GM12878 (cell line): Measurements from ENCODE around the gene SNAI1. TPM values are rescaled to one million over a fixed set of nuclear protein-coding genes. Genes with fewer than 3 reads are reported as not detected.
"Not testable (repeated sequence)": the region's sequence is repeated elsewhere in the genome, so short reads cannot be mapped to it uniquely, and the experiment has no call there.

Experiments used
- ATAC-seq: fragments of 200-7000 bp; cut with Tn5 transposase; 3 replicates; pipeline ENCODE4 v1.9.1; 2020; ENCODE audit warnings: mild to moderate bottlenecking, moderate library complexity
- BruUV-seq: library from RNA; stranded (reverse); fragments of 400-500 nt; replicated peaks from 2 replicates; lab custom pipeline; 2021; lab: Mats Ljungman, UMichigan
- CTCF ChIA-PET: fragments of 300-600 bp; sonication (Branson Sonifier 250); formaldehyde crosslinking; extraction: SDS; loops from one replicate; lab custom pipeline; 2021; ENCODE audit warnings: inconsistent platforms; lab: Yijun Ruan, JAX
- POLR2A ChIA-PET: fragments of 350-600 bp; formaldehyde crosslinking; extraction: SDS; loops from one replicate; lab custom pipeline; 2021; ENCODE audit warnings: inconsistent platforms; lab: Charles Lee
- RAD21 ChIA-PET: fragments of 300-600 bp; sonication (Branson Sonifier 250); formaldehyde crosslinking; loops from one replicate; lab custom pipeline; 2023; ENCODE audit warnings: antibody characterized with exemption; ENCODE audit not compliant: unreplicated experiment; lab: Charles Lee
- SMC1A ChIA-PET: fragments of 300-600 bp; sonication (Branson Sonifier 250); formaldehyde crosslinking; loops from one replicate; lab custom pipeline; 2023; ENCODE audit not compliant: unreplicated experiment, uncharacterized antibody; lab: Charles Lee
- DNase-seq: peaks from one replicate; pipeline ENCODE4 v3.0.0-alpha.2; 2011; ENCODE audit warnings: low read depth, low spot score
- FAIRE-seq: peaks from 3 replicates; lab custom pipeline; 2011; peaks lifted over from hg19 to GRCh38; lab: Jason Lieb, UNC
- H2AFZ ChIP-seq: 2 replicates; pipeline ENCODE4 v1.6.0; 2011; ENCODE audit warnings: low read depth, low read length, control low read depth; ENCODE audit not compliant: control insufficient read depth
- H3K27ac ChIP-seq: 2 replicates; pipeline ENCODE4 v1.5.1; 2011; ENCODE audit warnings: control low read depth; ENCODE audit not compliant: control insufficient read depth, insufficient read depth
- H3K27me3 ChIP-seq, 2 experiments: replicated peaks in 1 of 2; 2 replicates each; pipeline versions ENCODE4 v1.6.0 to v1.6.1; 2011; ENCODE audit warnings: low read length in 1 of 2; ENCODE audit not compliant: control insufficient read depth in 2 of 2, insufficient read depth in 2 of 2
- H3K36me3 ChIP-seq, 2 experiments: 2 replicates each; pipeline ENCODE4 v1.5.1; 2011; ENCODE audit warnings: low read length in 1 of 2; ENCODE audit not compliant: control insufficient read depth in 2 of 2, insufficient read depth in 2 of 2
- H3K4me1 ChIP-seq: 2 replicates; pipeline ENCODE4 v1.6.1; 2011; ENCODE audit warnings: mild to moderate bottlenecking, low read length, moderate library complexity, mixed read lengths; ENCODE audit not compliant: control insufficient read depth, insufficient read depth
- H3K4me2 ChIP-seq: 2 replicates; pipeline ENCODE4 v1.6.0; 2011; ENCODE audit warnings: control low read depth; ENCODE audit not compliant: control insufficient read depth, insufficient read depth
- H3K4me3 ChIP-seq: fragments of 200-600 bp; sonication (generic); 2 replicates; pipeline ENCODE4 v1.5.1; 2016
- H3K79me2 ChIP-seq: 2 replicates; pipeline ENCODE4 v1.6.0; 2011; ENCODE audit warnings: low read length; ENCODE audit not compliant: control insufficient read depth, insufficient read depth
- H3K9ac ChIP-seq: 2 replicates; pipeline ENCODE4 v1.8.0; 2011; ENCODE audit warnings: low read length, control low read depth, mixed read lengths; ENCODE audit not compliant: control insufficient read depth, insufficient read depth
- H3K9me3 ChIP-seq: replicated peaks from 3 replicates; pipeline ENCODE4 v1.5.1; 2011; ENCODE audit warnings: mild to moderate bottlenecking, low read length; ENCODE audit not compliant: control insufficient read depth, insufficient read depth
- H4K20me1 ChIP-seq: 2 replicates; pipeline ENCODE4 v1.6.0; 2011; ENCODE audit not compliant: control insufficient read depth, insufficient read depth
- NKRF ChIP-seq: fragments of 450-650 bp; conservative IDR thresholded peaks from 2 replicates; pipeline ENCODE4 v1.6.1; 2017; ENCODE audit warnings: mild to moderate bottlenecking, moderate library complexity
- WGBS: methylation state at CpG from one replicate; pipeline ENCODE4 v1.1.6; 2016; ENCODE audit warnings: low lambda C conversion rate; ENCODE audit not compliant: insufficient replicate concordance, insufficient coverage; ENCODE audit errors: missing lambda C conversion rate; 5-methylcytosine and 5-hydroxymethylcytosine counted together
- in situ Hi-C: fragments of 300-500 bp; cut with MboI; formaldehyde crosslinking; loops from 9 replicates; pipeline ENCODE4 v1.14.3; 2018; ENCODE audit warnings: mixed read lengths
- intact Hi-C: fragments of 100-400 bp; cut with micrococcal nuclease; formaldehyde crosslinking; loops from one replicate; pipeline ENCODE4 v1.14.2; 2022; ENCODE audit not compliant: unreplicated experiment
- polyA plus RNA-seq, 11 experiments: library from polyadenylated mRNA; depleted of rRNA in 4 of 11; unstranded in 6 of 11; stranded (reverse) in 5 of 11; fragments of >200 nt; fragmentation: Nextera tagmentation in 4 of 11; fragmentation: Illumina TruSeq in 1 of 11; extraction: Ambion mirVana in 4 of 11; extraction: Trizol in 1 of 11; gene quantifications; 1 replicate in 1 of 11; 2 replicates in 10 of 11; pipeline versions ENCODE4 v1.2.1 to v1.2.3, GENCODE V29; 2011 to 2016; ENCODE audit warnings: inconsistent platforms in 2 of 11, missing spikeins in 2 of 11, low read depth in 1 of 11
- total RNA-seq, 4 experiments: library from RNA; depleted of rRNA in 3 of 4; stranded (reverse); fragments of >200 nt in 3 of 4; fragmentation: Illumina TruSeq in 1 of 4; extraction: Trizol in 1 of 4; gene quantifications; 2 replicates each; pipeline versions ENCODE4 v1.2.1 to v1.2.3, GENCODE V29; 2013 to 2021

SNAI1 gene
- total and polyA plus RNA-seq, 10 of the 15 experiments (the other 5 are each of a cell fraction or from before 2014, with no cell fraction given), result 0.11 to 0.79 (median 0.24) TPM; not detected in 2

- TF ChIP-seq NKRF, result no peak
These were observed 27.0 kb downstream of the SNAI1 start (continued) for GRCh38 chr20:50009521-50010454.

GRCh38 chr20:50011597-50011996 is 28.8 kb downstream of the SNAI1 start:
- H3K79me2 ChIP-seq, in situ Hi-C loops, H4K20me1 ChIP-seq, H3K27me3 ChIP-seq, H3K36me3 ChIP-seq, H3K9me3 ChIP-seq, H3K27ac ChIP-seq, POLR2A ChIA-PET, BruUV-seq, H3K4me3 ChIP-seq, H3K9ac ChIP-seq, SMC1A ChIA-PET, H3K4me2 ChIP-seq, FAIRE-seq, DNase-seq, ATAC-seq, intact Hi-C loops, H2AFZ ChIP-seq: not testable (repeated sequence)
- WGBS, result 43% methylated on average over 2 of the region's 3 CpGs
- peaks cover 10% of the 10 kb centered on the region for H3K4me1 ChIP-seq
- ChIA-PET RAD21 (interaction anchor here (1.8 kb wide), 1 partner anchor 60 kb away, joined by 15 read pairs; no protein-coding TSS in a partner anchor), CTCF (interaction anchor here (2.3 to 2.8 kb wide), 2 partner anchors 33 to 60 kb away, joined by 8 to 15 read pairs; no protein-coding TSS in a partner anchor)
